Activated effector memory CD4-positive, alpha-beta T cell treated with Interleukin-2 at 50 U/mL for 16 hours (primary cell): ENCODE data around the gene SLC66A1.

Source experiments
- DNase-seq: peaks from one replicate; pipeline ENCODE4 v3.0.0-alpha.2; 2020

SLC66A1 gene

GRCh38 chr1:19306941-19307340 lies 5.2 kb upstream of the SLC66A1 start:
- no peak for DNase-seq

GRCh38 chr1:19307794-19308508 lies 4.2 kb upstream of the SLC66A1 start:
- no peak for DNase-seq

- no peak for DNase-seq
These were observed 3.6 kb upstream of the SLC66A1 start for GRCh38 chr1:19308509-19308907.

GRCh38 chr1:19309123-19309813 lies 2.9 kb upstream of the SLC66A1 start:
- DNase-seq = no peak

GRCh38 chr1:19310061-19310460 lies 2.1 kb upstream of the SLC66A1 start:
- DNase-seq = no peak

GRCh38 chr1:19310720-19311502 lies 1.2 kb upstream of the SLC66A1 start:
- no peak for DNase-seq

GRCh38 chr1:19311503-19311930 lies 609 bp upstream of the SLC66A1 start:
- peak; percentile 8 for DNase-seq

- no peak for DNase-seq
These were observed 883 bp downstream of the SLC66A1 start for GRCh38 chr1:19312782-19313635.

- no peak for DNase-seq
These were observed 1.5 kb downstream of the SLC66A1 start for GRCh38 chr1:19313636-19313959.

GRCh38 chr1:19313961-19314882 lies 2.1 kb downstream of the SLC66A1 start:
- DNase-seq = no peak

GRCh38 chr1:19315378-19316198 lies 3.5 kb downstream of the SLC66A1 start:
- no peak for DNase-seq

GRCh38 chr1:19317126-19317910 lies 5.2 kb downstream of the SLC66A1 start:
- no peak for DNase-seq

GRCh38 chr1:19319196-19319595 lies 7.1 kb downstream of the SLC66A1 start:
- no peak for DNase-seq

GRCh38 chr1:19321071-19321470 lies 8.9 kb downstream of the SLC66A1 start:
- DNase-seq = no peak

GRCh38 chr1:19322481-19322880 lies 10.4 kb downstream of the SLC66A1 start:
- DNase-seq = no peak

- DNase-seq = no peak
These were observed 12.0 kb downstream of the SLC66A1 start for GRCh38 chr1:19323987-19324664.

- no peak for DNase-seq
These were observed 12.5 kb downstream of the SLC66A1 start for GRCh38 chr1:19324665-19324990.

GRCh38 chr1:19325368-19325957 lies 13.3 kb downstream of the SLC66A1 start:
- no peak for DNase-seq
